Neutrophil (primary cell): Measurements from ENCODE around the gene SIM2.

Experiments
- H3K27ac ChIP-seq: fragments of 200-600 bp; sonication (generic); 2 replicates; pipeline ENCODE4 v1.5.1; 2016; ENCODE audit warnings: mild to moderate bottlenecking, moderate library complexity
- H3K27me3 ChIP-seq: fragments of 200-600 bp; sonication (generic); 2 replicates; pipeline ENCODE4 v1.6.0; 2016; ENCODE audit warnings: mild to moderate bottlenecking
- H3K36me3 ChIP-seq: fragments of 200-600 bp; sonication (generic); 2 replicates; pipeline ENCODE4 v1.5.1; 2017
- H3K4me1 ChIP-seq, 2 experiments: fragments of 200-600 bp in 1 of 2; sonication (generic) in 1 of 2; 1 replicate in 1 of 2; 2 replicates in 1 of 2; pipeline versions ENCODE4 v1.5.1 to v1.6.1; 2013 to 2016; ENCODE audit warnings: low read depth in 1 of 2, low read length in 1 of 2, mild to moderate bottlenecking in 1 of 2, moderate library complexity in 1 of 2; ENCODE audit not compliant: control insufficient read depth in 1 of 2, insufficient read depth in 1 of 2
- H3K4me3 ChIP-seq, 2 experiments: fragments of 200-600 bp in 1 of 2; sonication (generic) in 1 of 2; 1 replicate in 1 of 2; 2 replicates in 1 of 2; pipeline ENCODE4 v1.5.1; 2013 to 2016; ENCODE audit warnings: low read depth in 1 of 2, low read length in 1 of 2, mild to moderate bottlenecking in 1 of 2, moderate library complexity in 1 of 2
- H3K9me3 ChIP-seq: fragments of 200-600 bp; sonication (generic); 2 replicates; pipeline ENCODE4 v1.5.1; 2016
- CTCF ChIP-seq: fragments of 200-600 bp; sonication (generic); IDR thresholded peaks from 2 replicates; pipeline ENCODE4 v1.5.1; 2016; ENCODE audit warnings: antibody characterized with exemption

SIM2 gene

GRCh38 chr21:36709868-36710728, 11.2 kb downstream of the SIM2 start:
- H3K27me3 ChIP-seq: peaks cover 100% of the 10 kb centered on the region
- H3K36me3 ChIP-seq: no peaks in the 10 kb centered on the region
- no peak overlapping the region for H3K27ac ChIP-seq
- no peak for TF ChIP-seq CTCF
- no peaks in the 10 kb centered on the region for H3K9me3 ChIP-seq
- no peaks in the 10 kb centered on the region for H3K4me1 ChIP-seq
- H3K4me3 ChIP-seq: no peak overlapping the region

- Histone ChIP-seq H3K27ac (no peak overlapping the region), H3K36me3 (no peaks in the 10 kb centered on the region), H3K4me1 (no peaks in the 10 kb centered on the region), H3K4me3 (no peak overlapping the region), H3K9me3 (no peaks in the 10 kb centered on the region), H3K27me3 (peaks cover 100% of the 10 kb centered on the region)
- no peak for TF ChIP-seq CTCF
Measured at GRCh38 chr21:36710729-36711048, 11.8 kb downstream of the SIM2 start.

- H3K9me3 ChIP-seq: no peaks in the 10 kb centered on the region
- no peaks in the 10 kb centered on the region for H3K4me1 ChIP-seq
- no peak overlapping the region for H3K4me3 ChIP-seq
- no peak for TF ChIP-seq CTCF
- H3K36me3 ChIP-seq: no peaks in the 10 kb centered on the region
- H3K27me3 ChIP-seq: peaks cover 100% of the 10 kb centered on the region
- no peak overlapping the region for H3K27ac ChIP-seq
Measured at GRCh38 chr21:36713746-36714145, 14.8 kb downstream of the SIM2 start.

- H3K27ac ChIP-seq: no peak overlapping the region
- H3K27me3 ChIP-seq: peaks cover 100% of the 10 kb centered on the region
- no peaks in the 10 kb centered on the region for H3K4me1 ChIP-seq
- no peak for TF ChIP-seq CTCF
- no peaks in the 10 kb centered on the region for H3K9me3 ChIP-seq
- no peak overlapping the region for H3K4me3 ChIP-seq
- no peaks in the 10 kb centered on the region for H3K36me3 ChIP-seq
Measured at GRCh38 chr21:36716387-36716786, 17.5 kb downstream of the SIM2 start.

GRCh38 chr21:36716836-36717235, 17.9 kb downstream of the SIM2 start:
- Histone ChIP-seq H3K36me3 (no peaks in the 10 kb centered on the region), H3K4me3 (no peak overlapping the region), H3K27me3 (peaks cover 98% of the 10 kb centered on the region), H3K4me1 (no peaks in the 10 kb centered on the region), H3K27ac (no peak overlapping the region), H3K9me3 (no peaks in the 10 kb centered on the region)
- TF ChIP-seq CTCF: no peak
